SIG-M5 (cell line): ENCODE measurements around the gene SASH3.

ENCODE experiments used
- DNase-seq: peaks from one replicate; lab custom pipeline; 2025; lab: John Stamatoyannopoulos, UW

The SASH3 gene

DNA sequence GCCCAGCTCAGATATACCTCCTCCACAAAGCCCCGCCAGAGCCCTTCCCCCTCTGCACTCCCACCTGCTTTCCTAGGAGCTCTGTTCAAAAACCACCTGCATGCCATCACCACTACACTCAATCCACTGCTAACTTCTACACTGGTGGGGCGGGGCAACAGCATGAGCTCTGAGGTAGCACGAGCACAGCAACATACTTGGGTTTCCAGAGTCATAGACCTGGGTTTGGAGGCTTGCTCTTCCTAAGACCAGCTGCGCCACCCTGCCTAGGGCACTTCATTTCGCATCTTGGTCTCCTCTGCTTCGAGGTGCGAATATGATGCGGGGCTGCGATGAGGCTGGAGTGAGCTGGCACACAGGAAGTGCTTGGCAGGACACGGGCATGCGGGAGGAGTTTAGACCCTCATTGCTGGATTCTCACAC lies 3.6 kb downstream of the SASH3 start:
- DNase-seq: no peak

DNA sequence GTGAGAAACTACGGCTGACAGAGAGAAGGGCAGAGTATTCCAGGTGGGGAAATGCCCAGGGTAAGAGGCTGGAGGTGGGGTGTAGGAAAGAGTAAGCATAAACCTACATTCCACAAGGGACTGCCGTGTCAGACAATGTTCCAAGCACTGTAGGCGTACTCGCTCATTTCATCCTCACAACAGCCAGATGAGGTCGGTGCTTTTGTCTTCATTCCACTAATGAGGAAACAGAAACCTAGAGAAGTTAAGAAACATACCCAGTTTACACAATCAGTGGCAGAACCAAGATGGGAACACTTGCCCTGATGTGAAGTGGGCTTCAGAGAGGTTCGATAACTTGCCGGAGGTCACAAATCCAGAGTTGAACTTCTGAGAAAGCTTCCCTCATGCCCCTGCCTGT lies 4.6 kb downstream of the SASH3 start:
- DNase-seq: no peak

DNA sequence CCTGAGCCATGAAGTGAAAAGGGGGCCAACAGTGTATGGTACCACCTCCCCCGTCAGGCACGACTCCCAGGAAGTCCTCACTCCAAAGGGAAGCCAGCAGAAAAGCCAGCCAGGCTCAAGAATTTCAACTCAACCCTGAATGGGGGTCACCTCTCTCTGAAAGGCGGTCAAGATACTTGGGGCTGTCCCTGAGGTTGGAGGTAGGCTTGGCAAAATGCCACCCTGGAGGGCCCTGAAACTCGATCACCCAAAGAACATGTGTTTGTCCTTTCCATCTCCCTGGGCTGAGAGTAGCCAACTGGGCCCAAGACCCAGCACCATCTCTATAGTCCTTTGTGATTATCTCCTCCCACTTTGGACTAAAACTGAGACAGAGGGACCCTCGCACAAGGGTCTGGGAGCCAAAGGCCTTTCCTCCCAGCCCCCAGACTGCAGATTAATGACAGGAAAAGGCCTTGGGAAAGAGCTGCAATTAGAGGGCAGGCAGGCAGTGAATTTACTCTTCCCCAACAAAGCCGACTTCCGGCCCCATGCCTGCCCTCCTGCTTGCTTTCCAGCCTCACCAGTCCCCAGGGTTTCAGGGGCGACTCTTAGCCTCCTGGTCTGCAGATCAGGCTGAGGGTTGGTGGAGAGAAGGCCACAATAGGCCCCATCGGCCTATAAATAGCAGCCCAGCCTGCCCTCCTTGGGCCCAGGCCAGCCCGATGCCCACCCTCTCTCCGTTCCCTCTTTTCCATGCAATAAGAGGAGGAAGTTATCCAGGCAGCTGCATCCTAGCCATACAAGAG lies 5.6 kb downstream of the SASH3 start:
- no peak for DNase-seq

DNA sequence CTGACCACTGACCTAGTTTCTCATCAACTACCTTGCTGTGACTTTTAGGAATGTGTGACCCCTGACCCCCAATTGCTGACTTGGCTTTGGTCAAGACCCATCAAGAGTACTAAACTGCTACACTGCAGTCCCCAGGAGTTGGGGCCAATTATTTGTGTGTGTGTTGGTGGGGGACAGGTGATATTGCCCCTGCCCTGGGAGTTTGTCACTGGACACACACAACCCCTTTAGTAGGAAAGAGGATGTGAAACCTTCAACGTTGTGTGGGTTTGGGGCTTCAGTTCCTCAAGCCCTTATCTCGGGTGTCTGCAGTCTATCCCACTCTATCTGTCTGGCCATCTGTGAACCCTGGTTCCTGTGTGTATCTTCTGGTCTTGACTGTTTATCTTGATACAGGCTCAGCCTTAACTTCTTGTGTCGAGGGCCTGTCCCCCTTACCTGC lies 6.5 kb downstream of the SASH3 start:
- DNase-seq: no peak

DNA sequence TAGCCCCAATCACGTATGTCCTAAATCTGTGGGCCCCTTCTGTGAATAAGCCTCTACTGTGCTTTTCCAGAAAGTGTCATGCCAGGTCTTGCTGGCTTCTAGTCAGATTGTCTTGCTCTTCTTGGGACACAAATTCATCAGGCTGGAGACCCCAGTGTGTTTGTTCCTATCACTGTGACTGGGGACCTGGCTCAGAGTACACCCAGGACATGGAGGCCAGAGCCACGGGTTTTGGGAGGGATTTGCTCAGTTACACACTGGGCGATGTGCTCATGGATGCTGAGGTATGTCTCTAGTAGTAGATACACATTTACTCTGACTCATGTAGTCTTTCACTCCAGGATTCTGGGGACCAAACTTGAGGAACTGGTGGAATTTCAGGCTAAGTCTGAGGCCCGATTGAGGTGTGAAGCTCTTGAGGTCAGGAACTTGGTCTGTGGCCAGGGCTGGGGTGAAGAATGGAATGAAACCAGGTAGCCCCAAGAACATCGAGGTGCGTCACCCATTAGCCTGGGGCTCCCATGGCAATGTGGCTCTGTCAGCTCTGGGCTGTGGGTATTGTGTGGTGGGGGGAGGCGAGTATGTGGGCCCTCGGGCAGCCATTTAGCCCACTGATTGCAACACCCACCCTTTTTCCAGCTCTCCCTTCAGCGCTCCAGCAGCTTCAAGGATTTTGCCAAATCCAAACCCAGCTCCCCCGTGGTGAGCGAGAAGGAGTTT lies 7.7 kb downstream of the SASH3 start:
- no peak for DNase-seq

DNA sequence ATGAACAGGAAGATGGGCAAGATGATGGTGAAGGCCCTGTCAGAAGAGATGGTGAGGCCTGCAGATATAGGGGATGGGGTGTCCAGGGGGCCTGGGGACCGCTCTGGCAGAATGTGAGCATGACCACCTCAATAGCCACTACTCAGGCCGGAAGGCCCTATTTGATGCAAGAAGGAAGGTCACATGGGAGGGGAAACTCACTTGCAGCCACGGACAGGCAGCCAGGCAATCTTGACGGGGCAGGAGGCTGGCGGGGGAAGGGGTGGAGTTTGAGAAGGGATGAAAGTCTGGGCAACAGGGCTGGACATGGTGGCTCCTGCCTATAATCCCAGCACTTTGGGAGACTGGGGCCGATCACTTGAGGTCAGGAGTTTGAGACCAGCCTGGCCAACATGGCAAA lies 8.8 kb downstream of the SASH3 start:
- no peak for DNase-seq

DNA sequence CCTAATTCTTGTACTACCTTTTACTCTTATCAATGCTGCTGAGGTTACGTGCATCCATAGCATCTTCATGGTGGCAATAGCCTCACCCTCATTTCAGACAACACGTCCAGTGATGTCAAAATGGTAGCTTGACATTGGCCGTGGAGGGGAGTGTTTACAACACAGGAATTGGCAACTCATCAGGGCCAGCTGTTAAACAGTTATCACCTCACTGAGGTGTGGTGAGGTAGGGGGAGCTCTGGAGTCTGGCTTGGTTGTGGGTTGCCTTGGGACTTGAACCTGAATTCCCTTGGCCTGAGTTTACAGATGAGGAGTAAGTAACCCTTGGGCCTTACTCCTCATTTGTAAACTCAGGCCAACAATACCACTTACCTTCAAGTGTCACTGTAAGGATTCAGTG lies 10.4 kb downstream of the SASH3 start:
- DNase-seq: no peak

DNA sequence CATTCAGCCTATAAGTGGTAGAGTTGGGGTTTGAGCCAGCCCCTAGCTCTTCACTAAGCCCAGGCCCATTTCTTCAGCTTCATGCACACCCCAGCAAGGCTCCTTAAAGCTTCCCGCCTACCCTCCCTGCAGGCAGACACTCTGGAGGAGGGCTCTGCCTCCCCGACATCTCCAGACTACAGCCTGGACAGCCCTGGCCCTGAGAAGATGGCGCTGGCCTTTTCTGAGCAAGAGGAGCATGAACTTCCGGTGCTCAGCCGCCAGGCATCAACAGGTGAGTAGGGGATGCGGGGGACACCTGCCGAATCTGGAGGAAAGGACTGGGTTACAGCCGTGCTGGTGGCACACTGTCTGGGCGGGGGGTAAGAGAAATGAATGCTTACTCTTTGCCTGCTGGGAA lies 11.1 kb downstream of the SASH3 start:
- DNase-seq: no peak

DNA sequence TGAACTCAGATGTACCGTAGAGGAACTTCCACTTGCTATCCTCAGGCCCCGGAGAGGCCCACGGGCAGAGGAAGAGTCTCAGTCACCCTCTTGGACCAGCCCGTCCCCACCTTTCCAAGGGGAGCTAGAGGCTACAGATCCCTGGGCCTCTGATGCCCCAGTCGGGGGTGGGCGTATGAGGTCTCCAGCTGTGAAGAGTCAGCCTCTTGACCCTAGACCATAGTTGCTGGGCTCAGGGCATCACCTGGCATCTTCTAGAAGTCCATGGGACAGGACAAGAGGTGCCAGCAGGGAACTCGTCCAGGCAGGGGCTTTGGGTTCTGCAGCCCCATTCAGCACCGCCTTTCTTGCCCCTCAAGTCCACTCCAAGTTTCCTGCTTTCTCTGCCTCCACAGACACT lies 11.6 kb downstream of the SASH3 start:
- DNase-seq: no peak

DNA sequence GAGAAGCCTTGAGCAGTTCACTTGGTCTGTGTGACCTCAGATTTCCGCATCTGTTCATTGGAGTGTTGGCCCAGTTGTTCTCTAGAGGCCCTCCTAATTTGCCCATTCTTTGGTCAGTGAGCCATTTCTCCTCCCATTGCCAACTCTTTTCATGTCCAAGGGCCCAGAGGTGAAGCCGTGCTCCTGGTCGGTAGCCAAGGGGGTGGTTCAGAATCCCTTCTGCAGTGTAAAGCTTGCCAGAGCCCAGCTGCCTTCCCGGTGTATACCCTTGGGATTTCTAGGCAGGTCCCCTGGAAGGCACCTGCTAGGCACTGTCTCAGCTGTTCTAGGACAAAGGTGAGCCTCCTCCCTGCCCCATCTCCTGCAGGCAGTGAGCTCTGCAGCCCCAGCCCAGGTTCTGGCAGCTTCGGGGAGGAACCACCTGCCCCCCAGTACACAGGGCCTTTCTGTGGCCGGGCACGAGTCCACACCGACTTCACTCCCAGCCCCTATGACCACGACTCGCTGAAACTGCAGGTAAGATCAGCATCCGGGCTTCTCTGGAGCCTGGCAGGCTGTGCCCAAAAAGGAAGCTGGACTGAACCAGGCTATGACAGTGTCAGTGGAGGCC lies 12.3 kb downstream of the SASH3 start:
- no peak for DNase-seq

DNA sequence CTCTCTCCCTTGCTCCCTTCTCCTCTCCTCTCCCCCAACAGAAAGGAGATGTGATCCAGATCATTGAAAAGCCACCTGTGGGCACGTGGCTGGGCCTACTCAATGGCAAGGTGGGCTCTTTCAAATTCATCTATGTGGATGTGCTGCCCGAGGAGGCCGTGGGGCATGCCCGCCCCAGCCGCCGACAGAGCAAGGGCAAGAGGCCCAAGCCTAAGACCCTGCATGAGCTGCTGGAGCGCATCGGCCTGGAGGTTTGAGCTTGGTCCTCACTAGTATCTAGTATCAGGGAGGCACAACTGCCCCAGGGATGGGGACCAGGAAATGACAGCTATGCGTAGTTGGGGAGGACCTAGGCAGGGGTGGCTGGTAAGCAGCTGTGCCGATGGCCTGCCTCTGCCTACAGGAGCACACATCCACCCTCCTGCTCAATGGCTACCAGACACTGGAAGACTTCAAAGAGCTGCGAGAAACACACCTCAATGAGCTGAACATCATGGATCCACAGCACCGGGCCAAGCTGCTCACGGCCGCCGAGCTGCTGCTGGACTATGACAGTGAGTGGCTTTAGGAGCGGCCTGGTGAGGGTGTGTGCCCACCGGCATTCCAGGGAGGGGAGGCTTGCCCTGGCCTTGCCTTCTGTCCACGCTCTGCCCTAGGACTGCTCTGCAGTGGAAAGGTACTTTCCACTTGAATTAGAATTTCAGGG lies 13.0 kb downstream of the SASH3 start:
- DNase-seq: no peak

DNA sequence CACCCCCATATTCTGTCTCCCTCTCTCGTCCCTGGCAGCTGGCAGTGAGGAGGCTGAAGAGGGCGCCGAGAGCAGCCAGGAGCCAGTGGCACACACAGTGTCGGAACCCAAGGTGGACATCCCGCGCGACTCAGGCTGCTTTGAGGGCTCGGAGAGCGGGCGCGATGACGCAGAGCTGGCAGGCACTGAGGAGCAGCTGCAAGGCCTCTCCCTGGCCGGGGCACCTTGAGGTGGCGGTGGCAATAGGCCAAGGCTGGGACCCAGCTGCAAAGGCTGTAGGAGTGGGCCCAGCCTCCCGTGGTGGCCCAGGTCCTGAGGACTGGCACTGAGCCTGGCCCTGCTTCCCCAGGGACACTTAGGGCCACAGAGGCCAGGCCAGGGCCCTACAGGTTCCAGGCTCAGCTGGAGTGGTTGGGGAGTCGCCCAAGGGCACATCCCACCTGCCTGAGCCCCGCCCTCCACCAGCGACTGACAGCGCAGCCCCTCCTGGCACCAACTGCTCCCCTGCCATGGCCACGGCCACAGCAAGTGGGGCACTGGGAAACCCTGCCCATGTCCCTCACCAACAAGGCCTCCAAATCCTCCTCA lies 13.9 kb downstream of the SASH3 start:
- no peak for DNase-seq

DNA sequence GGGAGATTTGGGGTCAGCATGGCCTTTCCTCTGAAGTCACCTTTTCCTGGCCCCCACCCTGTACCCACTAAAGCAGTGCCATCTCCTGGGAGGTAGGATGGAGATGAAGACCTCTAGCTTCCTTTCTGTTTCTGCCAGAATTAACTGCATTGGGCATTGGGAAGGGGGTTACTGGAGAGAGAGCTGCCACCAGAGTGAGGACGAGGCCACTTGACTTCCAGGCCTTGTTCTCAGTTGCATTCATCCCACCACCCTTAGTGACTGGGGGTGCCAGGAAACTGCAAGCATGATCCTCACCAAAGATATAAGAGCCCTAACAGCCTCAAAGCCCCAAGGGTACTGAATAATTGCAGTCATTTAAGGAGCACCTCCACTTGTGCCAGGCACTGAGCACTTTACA lies 15.8 kb downstream of the SASH3 start:
- DNase-seq: no peak

DNA sequence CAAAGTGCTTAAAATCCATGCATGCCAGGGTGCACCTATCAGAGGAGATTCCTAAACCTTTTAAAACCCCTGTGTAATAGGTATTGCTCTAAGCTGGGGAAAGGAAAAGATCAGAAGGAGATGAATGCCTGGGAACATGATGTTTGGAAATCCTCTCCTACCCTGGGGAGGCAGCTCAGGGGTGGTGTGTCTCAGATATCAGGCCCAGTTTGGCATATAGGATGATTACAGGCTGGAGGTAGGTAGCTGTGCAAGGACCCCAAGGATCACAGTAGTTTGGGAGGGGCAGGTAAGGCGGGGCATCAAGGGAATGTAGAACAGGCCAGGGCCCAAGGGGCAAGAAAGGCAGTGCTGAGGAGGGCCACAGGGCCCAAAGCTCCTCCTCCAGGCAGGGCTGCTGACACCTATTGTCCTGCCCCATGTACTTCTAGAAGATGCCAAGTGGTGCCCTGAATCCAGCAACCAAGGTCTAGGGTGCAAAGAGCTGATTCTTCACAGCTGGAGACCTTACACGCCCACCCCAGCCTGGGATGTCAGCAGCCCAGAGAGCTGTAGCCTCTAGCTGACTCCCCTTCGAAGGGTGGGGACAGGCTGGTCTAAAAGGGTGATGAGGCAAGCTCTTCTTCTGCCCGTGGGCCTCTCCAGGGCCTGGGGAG lies 17.6 kb downstream of the SASH3 start:
- no peak for DNase-seq

DNA sequence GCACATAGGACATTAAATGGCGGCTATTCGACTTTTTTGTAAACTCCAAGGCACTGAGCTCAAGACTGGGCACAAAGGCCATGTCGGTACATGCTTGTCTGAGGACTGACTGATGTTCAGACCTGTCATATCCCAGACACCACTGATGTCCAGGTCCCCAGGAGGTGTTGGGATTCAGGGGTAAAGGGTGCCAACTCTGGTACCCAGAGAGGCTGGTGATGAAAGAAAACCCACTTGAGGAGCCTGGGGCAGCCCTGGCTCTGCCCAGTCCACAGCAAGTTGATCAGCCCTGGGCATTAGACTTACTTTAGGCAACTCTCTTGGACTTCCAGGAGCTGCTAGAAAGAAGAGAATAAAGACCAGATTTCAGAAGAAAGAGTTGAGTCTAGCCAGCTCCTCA lies 18.7 kb downstream of the SASH3 start:
- DNase-seq: no peak

DNA sequence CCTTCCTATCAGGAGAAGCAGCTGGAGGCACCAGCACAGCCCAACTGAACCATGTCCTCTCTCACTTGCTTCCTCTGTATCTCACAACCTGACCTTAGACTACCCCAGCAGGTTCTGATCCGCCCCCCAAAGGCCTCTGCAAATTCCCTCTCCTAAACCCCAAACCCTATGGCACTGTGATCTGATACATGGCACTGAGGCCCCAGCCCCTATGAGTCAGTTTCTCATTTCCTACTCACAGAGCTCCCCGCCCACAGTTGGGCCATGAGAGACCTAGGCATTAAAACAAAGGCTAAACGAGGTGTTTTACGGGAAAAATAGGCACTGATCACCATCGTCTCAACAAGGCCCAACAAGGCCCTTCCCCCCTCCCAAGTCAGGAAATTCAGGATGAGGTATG lies 19.1 kb downstream of the SASH3 start:
- no peak for DNase-seq

DNA sequence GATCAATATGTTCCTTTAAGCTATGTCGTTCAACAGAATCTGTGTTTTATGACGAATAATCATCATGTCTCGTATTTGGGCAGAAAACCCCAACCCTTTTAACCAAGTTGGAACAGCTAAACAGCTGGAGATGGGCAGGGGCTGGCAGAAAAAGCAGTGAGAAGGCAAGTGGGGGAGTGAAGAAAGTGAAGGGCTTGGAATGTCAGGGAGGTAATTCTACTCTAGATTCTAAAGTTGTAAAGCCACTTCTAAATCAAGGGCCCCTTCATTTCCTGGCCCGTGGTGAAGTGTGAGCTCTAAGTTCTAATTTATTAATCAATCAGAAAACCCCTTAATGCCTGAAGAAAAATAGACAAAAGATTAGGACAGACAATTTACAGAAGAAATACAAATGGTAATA lies 20.4 kb downstream of the SASH3 start:
- no peak for DNase-seq

DNA sequence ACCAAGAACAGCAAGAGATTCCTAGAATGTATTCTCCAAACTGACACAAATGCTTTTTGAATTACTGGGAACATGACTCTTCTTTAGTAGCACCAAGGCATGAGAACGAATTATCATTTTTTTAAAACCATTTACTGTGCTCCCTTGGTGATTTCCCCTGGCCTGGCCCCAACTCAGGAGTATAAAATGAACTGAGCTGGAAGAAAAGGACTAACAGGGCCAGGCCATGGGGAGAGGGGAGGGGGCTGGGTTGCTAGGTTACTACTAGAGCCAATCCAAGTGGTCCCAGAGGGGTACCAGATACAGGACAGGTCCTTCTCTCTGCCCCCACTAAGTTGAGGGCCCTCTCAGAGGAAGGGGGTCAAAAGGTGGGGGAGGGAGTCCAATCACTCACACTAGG lies 23.1 kb downstream of the SASH3 start:
- DNase-seq: no peak

DNA sequence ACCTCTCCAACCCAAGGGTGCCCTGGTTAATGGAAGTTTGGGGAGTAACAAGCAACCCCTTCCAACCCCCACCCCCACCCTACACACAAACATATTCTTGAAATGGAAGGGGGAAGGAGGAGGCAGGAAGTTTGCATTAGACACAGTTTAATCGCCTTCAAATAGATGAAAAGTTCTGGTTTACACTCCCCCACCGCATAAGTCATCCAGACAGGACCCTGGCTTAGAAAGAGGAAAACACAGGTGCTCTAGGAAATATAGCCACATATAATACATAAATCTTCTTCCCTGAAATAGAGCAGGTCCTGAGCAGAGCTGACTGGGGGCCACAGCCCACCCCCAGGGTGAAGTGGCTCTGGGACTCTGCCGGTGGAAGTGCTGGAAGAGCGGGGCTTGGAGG lies 25.1 kb downstream of the SASH3 start:
- DNase-seq: no peak

DNA sequence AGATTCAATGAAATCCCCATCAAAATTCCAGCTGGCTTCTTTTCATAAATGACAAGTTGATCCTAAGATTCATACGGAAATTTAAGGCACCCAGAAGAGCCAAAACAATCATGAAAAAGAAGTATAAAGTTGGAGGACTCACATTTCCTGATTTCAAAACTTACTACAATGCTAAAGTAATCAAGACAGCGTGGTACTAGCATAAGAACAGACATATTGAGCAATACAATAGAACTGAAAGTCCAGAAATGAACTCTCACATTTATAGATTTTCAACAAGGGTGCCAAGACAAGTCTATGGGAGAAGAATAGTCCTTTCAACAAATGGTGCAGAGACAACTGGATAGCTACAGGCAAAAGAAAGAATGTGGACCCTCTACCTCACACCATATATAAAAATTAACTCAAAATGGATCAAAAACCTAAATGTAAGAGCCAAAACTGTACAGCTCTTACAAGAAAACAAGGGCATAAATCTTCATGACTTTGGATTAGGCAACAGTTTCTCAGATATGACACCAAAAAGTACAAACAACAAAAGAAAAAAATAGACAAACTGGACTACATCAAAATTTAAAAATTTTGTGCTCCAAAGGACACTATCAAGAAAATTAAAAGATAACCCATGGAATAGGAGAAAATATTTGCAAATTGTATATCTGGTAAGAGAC lies 28.5 kb downstream of the SASH3 start:
- no peak for DNase-seq
